SK-N-SH treated with all-trans-retinoic acid at 6 μM for 48 hours (cell line): ENCODE data around the gene CSTF3.
A peak's percentile ranks its signal among the peaks of the same experiment; 100 is the strongest.
"Not testable (repeated sequence)": the region's sequence is repeated elsewhere in the genome, so short reads cannot be mapped to it uniquely, and the experiment has no call there.

Experiments
- ATAC-seq: fragments of 200-7000 bp; cut with Tn5 transposase; 3 replicates; pipeline ENCODE4 v1.9.1; 2020; ENCODE audit warnings: mild to moderate bottlenecking, moderate library complexity
- ARNTL ChIP-seq: fragments of 450-650 bp; formaldehyde crosslinking; IDR thresholded peaks from 2 replicates; pipeline ENCODE4 v1.5.0; 2020; ENCODE audit warnings: low read depth, mild to moderate bottlenecking, moderate library complexity, borderline replicate concordance
- BACH2 ChIP-seq: fragments of 250-450 bp; sonication (Bioruptor Pico); IDR thresholded peaks from 2 replicates; pipeline ENCODE4 v1.9.0; 2021; ENCODE audit warnings: mild to moderate bottlenecking, borderline replicate concordance
- CSDC2 ChIP-seq: fragments of 250-450 bp; sonication (Bioruptor Pico); IDR thresholded peaks from 2 replicates; pipeline ENCODE4 v1.5.0; 2020; ENCODE audit warnings: mild to moderate bottlenecking, moderate library complexity
- CSRNP3 ChIP-seq: fragments of 250-450 bp; sonication (Bioruptor Pico); IDR thresholded peaks from 2 replicates; pipeline ENCODE4 v1.5.1; 2021; ENCODE audit warnings: mild to moderate bottlenecking, moderate library complexity
- ESRRG ChIP-seq: fragments of 250-450 bp; sonication (Bioruptor Pico); IDR thresholded peaks from 2 replicates; pipeline ENCODE4 v1.6.1; 2021; ENCODE audit warnings: mild to moderate bottlenecking
- GLIS3 ChIP-seq: fragments of 250-450 bp; sonication (Bioruptor Pico); IDR thresholded peaks from 2 replicates; pipeline ENCODE4 v1.5.0; 2020; ENCODE audit warnings: mild to moderate bottlenecking, moderate library complexity
- ISL1 ChIP-seq: fragments of 250-450 bp; sonication (Bioruptor Pico); IDR thresholded peaks from 2 replicates; pipeline ENCODE4 v2.1.2; 2022; ENCODE audit warnings: mild to moderate bottlenecking, moderate library complexity
- OSR1 ChIP-seq: fragments of 250-450 bp; sonication (Bioruptor Pico); IDR thresholded peaks from 2 replicates; pipeline ENCODE4 v1.8.0; 2022; ENCODE audit warnings: moderate library complexity, mild to moderate bottlenecking, inconsistent platforms
- PPARA ChIP-seq: fragments of 250-450 bp; sonication (Bioruptor Pico); IDR thresholded peaks from 2 replicates; pipeline ENCODE4 v1.5.0; 2020; ENCODE audit warnings: mild to moderate bottlenecking, borderline replicate concordance
- SNAI2 ChIP-seq: fragments of 250-450 bp; sonication (Bioruptor Pico); IDR thresholded peaks from 2 replicates; pipeline ENCODE4 v1.5.0; 2020; ENCODE audit warnings: mild to moderate bottlenecking, moderate library complexity
- TCF4 ChIP-seq: fragments of 250-450 bp; sonication (Bioruptor Pico); IDR thresholded peaks from 2 replicates; pipeline ENCODE4 v1.8.0; 2021; ENCODE audit warnings: mild to moderate bottlenecking, moderate library complexity, borderline replicate concordance
- TOX ChIP-seq: fragments of 250-450 bp; sonication (Bioruptor Pico); IDR thresholded peaks from 2 replicates; pipeline ENCODE4 v1.8.0; 2021; ENCODE audit warnings: mild to moderate bottlenecking, moderate library complexity, borderline replicate concordance
- TSHZ2 ChIP-seq: fragments of 250-450 bp; sonication (Bioruptor Pico); IDR thresholded peaks from 2 replicates; pipeline ENCODE4 v1.5.0; 2020; ENCODE audit warnings: mild to moderate bottlenecking, moderate library complexity
- ZC3H10 ChIP-seq: fragments of 250-450 bp; sonication (Bioruptor Pico); IDR thresholded peaks from 2 replicates; pipeline ENCODE4 v1.5.1; 2021; ENCODE audit warnings: mild to moderate bottlenecking, moderate library complexity
- ZFP3 ChIP-seq: fragments of 250-450 bp; sonication (Bioruptor Pico); IDR thresholded peaks from 2 replicates; pipeline ENCODE4 v1.5.0; 2020; ENCODE audit warnings: mild to moderate bottlenecking, moderate library complexity
- ZFP30 ChIP-seq: fragments of 450-650 bp; formaldehyde crosslinking; IDR thresholded peaks from 2 replicates; pipeline ENCODE4 v1.5.0; 2022; ENCODE audit warnings: mild to moderate bottlenecking, moderate library complexity
- ZNF565 ChIP-seq: fragments of 450-650 bp; formaldehyde crosslinking; conservative IDR thresholded peaks from 2 replicates; pipeline ENCODE4 v1.5.0; 2020; ENCODE audit warnings: low read depth, mild to moderate bottlenecking, moderate library complexity
- ZNF70 ChIP-seq: fragments of 450-650 bp; formaldehyde crosslinking; IDR thresholded peaks from 2 replicates; pipeline ENCODE4 v1.5.0; 2020; ENCODE audit warnings: mild to moderate bottlenecking, moderate library complexity
- ZNF8 ChIP-seq: fragments of 450-650 bp; formaldehyde crosslinking; IDR thresholded peaks from 2 replicates; pipeline ENCODE4 v1.5.0; 2020; ENCODE audit warnings: mild to moderate bottlenecking, moderate library complexity
- TF ChIP-seq, protein P1 (sequence below): fragments of 250-450 bp; sonication (Bioruptor Pico); IDR thresholded peaks from 2 replicates; pipeline ENCODE4 v1.8.0; 2021; ENCODE audit warnings: low read depth, mild to moderate bottlenecking, moderate library complexity, borderline replicate concordance
- TF ChIP-seq, protein P2 (sequence below): fragments of 250-450 bp; sonication (Bioruptor Pico); IDR thresholded peaks from 2 replicates; pipeline ENCODE4 v1.8.0; 2020; ENCODE audit warnings: mild to moderate bottlenecking, moderate library complexity, borderline replicate concordance
- TF ChIP-seq, protein P3 (sequence below): fragments of 250-450 bp; sonication (Bioruptor Pico); IDR thresholded peaks from 2 replicates; pipeline ENCODE4 v1.5.1; 2020; ENCODE audit warnings: low read depth, mild to moderate bottlenecking, moderate library complexity

The CSTF3 gene

GRCh38 chr11:33160136-33160535 is 1.1 kb downstream of the CSTF3 start:
- TF ChIP-seq OSR1 (CRISPR knock-in tag) (no peak), ISL1 (CRISPR knock-in tag) (no peak), ESRRG (no peak), TOX (CRISPR knock-in tag) (no peak), ZC3H10 (no peak), ZFP3 (CRISPR knock-in tag) (no peak), ZFP30 (CRISPR knock-in tag) (no peak), GLIS3 (no peak), SNAI2 (CRISPR knock-in tag) (no peak), CSDC2 (CRISPR knock-in tag) (no peak)
- TF ChIP-seq, protein P1, sequence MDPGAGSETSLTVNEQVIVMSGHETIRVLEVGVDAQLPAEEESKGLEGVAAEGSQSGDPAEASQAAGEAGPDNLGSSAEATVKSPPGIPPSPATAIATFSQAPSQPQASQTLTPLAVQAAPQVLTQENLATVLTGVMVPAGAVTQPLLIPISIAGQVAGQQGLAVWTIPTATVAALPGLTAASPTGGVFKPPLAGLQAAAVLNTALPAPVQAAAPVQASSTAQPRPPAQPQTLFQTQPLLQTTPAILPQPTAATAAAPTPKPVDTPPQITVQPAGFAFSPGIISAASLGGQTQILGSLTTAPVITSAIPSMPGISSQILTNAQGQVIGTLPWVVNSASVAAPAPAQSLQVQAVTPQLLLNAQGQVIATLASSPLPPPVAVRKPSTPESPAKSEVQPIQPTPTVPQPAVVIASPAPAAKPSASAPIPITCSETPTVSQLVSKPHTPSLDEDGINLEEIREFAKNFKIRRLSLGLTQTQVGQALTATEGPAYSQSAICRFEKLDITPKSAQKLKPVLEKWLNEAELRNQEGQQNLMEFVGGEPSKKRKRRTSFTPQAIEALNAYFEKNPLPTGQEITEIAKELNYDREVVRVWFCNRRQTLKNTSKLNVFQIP (CRISPR knock-in tag): no peak
- TF ChIP-seq, protein P2, sequence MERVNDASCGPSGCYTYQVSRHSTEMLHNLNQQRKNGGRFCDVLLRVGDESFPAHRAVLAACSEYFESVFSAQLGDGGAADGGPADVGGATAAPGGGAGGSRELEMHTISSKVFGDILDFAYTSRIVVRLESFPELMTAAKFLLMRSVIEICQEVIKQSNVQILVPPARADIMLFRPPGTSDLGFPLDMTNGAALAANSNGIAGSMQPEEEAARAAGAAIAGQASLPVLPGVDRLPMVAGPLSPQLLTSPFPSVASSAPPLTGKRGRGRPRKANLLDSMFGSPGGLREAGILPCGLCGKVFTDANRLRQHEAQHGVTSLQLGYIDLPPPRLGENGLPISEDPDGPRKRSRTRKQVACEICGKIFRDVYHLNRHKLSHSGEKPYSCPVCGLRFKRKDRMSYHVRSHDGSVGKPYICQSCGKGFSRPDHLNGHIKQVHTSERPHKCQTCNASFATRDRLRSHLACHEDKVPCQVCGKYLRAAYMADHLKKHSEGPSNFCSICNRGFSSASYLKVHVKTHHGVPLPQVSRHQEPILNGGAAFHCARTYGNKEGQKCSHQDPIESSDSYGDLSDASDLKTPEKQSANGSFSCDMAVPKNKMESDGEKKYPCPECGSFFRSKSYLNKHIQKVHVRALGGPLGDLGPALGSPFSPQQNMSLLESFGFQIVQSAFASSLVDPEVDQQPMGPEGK (CRISPR knock-in tag): no peak
- peak; percentile 51 for ATAC-seq

DNA sequence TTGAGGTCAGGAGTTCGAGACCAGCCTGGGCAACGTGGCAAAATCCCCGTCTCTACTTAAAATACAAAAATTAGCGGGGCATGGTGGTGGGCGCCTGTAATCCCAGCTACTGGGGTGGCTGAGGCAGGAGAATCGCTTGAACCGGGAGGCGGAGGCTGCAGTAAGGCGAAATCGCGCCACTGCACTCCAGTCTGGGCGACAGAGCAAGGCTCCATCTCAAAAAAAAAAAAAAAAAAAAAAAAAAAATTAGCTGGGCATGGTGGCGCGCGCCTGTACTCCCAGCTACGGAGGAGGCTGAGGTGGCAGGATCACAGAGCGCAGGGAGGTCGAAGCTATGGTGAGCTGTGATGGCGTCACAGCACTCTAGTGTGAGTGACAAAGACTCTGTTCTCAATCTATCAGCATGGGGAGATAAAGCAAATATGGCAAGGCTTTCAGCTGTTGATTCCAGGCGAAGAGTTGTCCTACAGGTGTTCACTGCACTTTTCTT is 1.9 kb downstream of the CSTF3 start:
- not testable (repeated sequence) for ATAC-seq

- ATAC-seq: no peak
- TF ChIP-seq ARNTL (CRISPR knock-in tag) (no peak), ZFP3 (CRISPR knock-in tag) (no peak), ZNF8 (CRISPR knock-in tag) (no peak), CSDC2 (CRISPR knock-in tag) (no peak), PPARA (CRISPR knock-in tag) (no peak), ZNF70 (CRISPR knock-in tag) (no peak), BACH2 (CRISPR knock-in tag) (no peak)
- TF ChIP-seq, protein P3, sequence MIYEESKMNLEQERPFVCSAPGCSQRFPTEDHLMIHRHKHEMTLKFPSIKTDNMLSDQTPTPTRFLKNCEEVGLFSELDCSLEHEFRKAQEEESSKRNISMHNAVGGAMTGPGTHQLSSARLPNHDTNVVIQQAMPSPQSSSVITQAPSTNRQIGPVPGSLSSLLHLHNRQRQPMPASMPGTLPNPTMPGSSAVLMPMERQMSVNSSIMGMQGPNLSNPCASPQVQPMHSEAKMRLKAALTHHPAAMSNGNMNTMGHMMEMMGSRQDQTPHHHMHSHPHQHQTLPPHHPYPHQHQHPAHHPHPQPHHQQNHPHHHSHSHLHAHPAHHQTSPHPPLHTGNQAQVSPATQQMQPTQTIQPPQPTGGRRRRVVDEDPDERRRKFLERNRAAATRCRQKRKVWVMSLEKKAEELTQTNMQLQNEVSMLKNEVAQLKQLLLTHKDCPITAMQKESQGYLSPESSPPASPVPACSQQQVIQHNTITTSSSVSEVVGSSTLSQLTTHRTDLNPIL: no peak
- TF ChIP-seq, protein P1 (CRISPR knock-in tag): no peak
These were observed 2.5 kb downstream of the CSTF3 start for GRCh38 chr11:33158596-33159275.

DNA sequence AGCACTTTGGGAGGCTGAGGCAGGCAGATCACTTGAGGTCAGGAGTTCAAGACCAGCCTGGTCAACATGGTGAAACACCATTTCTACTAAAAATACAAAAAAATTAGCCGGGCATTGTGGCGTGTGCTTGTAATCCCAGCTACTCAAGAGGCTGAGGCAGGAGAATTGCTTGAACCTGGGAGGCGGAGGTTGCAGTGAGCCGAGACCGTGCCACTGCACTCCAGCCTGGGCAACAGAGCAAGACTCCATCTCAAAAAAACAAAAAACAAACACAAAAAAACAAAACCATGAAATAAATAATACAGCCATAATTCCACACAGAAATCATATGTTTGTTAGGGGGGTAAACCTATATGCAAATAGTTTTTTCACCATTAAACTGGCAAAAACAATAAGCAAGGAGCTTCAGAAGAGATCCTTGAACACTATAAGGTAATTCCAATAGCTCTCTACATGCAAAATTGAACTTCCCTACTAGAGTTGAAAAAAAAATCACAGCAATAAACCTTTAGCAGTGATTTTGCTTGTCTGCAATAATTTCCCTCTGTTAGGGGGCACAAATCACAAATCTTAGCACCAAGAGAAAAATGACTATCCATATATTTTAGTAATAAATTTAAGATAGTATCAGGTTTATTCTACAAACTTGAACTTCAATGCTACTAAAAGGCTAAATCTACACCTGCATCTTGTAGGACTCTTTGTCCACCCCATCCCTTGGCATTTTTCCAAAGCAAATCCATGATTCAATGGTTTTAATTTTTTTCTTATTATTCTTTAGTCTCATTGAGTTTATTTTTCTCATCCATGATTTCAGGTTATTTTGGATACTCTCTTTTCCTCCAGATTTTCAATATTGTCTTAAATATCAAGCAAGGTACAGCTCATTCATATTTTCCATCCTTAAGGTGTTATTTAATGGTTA is 3.9 kb downstream of the CSTF3 start:
- ATAC-seq: no peak
- no peak for TF ChIP-seq TCF4 (CRISPR knock-in tag)
- TF ChIP-seq, protein P3: no peak
- TF ChIP-seq BACH2 (CRISPR knock-in tag): no peak
- no peak for TF ChIP-seq ZNF8 (CRISPR knock-in tag)
- TF ChIP-seq ZC3H10: no peak
- TF ChIP-seq TSHZ2 (CRISPR knock-in tag): no peak
- TF ChIP-seq ZNF565 (CRISPR knock-in tag): no peak
- TF ChIP-seq CSRNP3 (CRISPR knock-in tag): no peak
- TF ChIP-seq ZNF70 (CRISPR knock-in tag): no peak
- TF ChIP-seq ISL1 (CRISPR knock-in tag): no peak
